ENCODE measurements around the gene POU5F1. TPM values are rescaled to one million over a fixed set of nuclear protein-coding genes. Genes with fewer than 3 reads are reported as not detected.
A peak's percentile ranks its signal among the peaks of the same experiment; 100 is the strongest.

POU5F1 gene
- total RNA-seq, 2 donors from 2014 or later, result 4.9 to 37.6 TPM

- ATAC-seq (no peak), DNase-seq (no peak)
- no peak overlapping the region for H3K4me3 ChIP-seq
- H3K36me3 ChIP-seq (replicated peaks in 1 of 2; ENCODE audit: insufficient read depth in 1 of 2, low read depth in 2 of 2), result peaks cover 0 to 2% of the 10 kb centered on the region in 2 donors
- H3K27me3 ChIP-seq, result no peaks in the 10 kb centered on the region
- TF ChIP-seq POLR2A (IDR thresholded peaks at IDR 0.05), result no peak
- TF ChIP-seq CTCF (IDR thresholded peaks at IDR 0.05), result no peak
- peaks cover 20% of the 10 kb centered on the region for H3K4me1 ChIP-seq
- intact Hi-C loops (cut with DNase I), result no loop called here
- H3K27ac ChIP-seq, result no peak overlapping the region
- 64 to 82% methylated on average over 3 to 12 of the region's 13 CpGs for WGBS, 2 donors
- H3K9me3 ChIP-seq, result no peaks in the 10 kb centered on the region
These were observed 7.9 kb downstream of the POU5F1 start for GRCh38 chr6:31162463-31163165.

GRCh38 chr6:31161216-31162126 lies 9.0 kb downstream of the POU5F1 start:
- 84 to 92% methylated on average over 17 to 19 of the region's 19 CpGs for WGBS, 2 donors
- Histone ChIP-seq H3K36me3 (replicated peaks in 1 of 2; ENCODE audit: insufficient read depth in 1 of 2, low read depth in 2 of 2) (peaks cover 0 to 2% of the 10 kb centered on the region in 2 donors), H3K27me3 (no peaks in the 10 kb centered on the region), H3K27ac (no peak overlapping the region), H3K9me3 (no peaks in the 10 kb centered on the region), H3K4me1 (peaks cover 26% of the 10 kb centered on the region), H3K4me3 (no peak overlapping the region)
- DNase-seq (no peak), ATAC-seq (no peak)
- intact Hi-C loops (cut with DNase I), result no loop called here
- no peak for TF ChIP-seq CTCF (IDR thresholded peaks at IDR 0.05)
- peak in 1 of 3 donors; percentile 3 for TF ChIP-seq POLR2A (IDR thresholded peaks at IDR 0.05)

- DNase-seq (no peak), ATAC-seq (no peak)
- Histone ChIP-seq H3K9me3 (no peaks in the 10 kb centered on the region), H3K27me3 (no peaks in the 10 kb centered on the region), H3K27ac (peak overlapping the region in 2 of 4 donors; percentile 59 to 75), H3K4me1 (peaks cover 23% of the 10 kb centered on the region), H3K36me3 (replicated peaks in 1 of 2; ENCODE audit: insufficient read depth in 1 of 2, low read depth in 2 of 2) (no peaks in the 10 kb centered on the region), H3K4me3 (peak overlapping the region in 1 of 2 donors; percentile 55)
- TF ChIP-seq POLR2A (IDR thresholded peaks at IDR 0.05), result no peak
- no peak for TF ChIP-seq CTCF (IDR thresholded peaks at IDR 0.05)
- 19 to 38% methylated on average over 20 to 35 of the region's 35 CpGs for WGBS, 2 donors
- intact Hi-C loops (cut with DNase I), result no loop called here
These were observed 11.3 kb downstream of the POU5F1 start for GRCh38 chr6:31158863-31159855.

- Histone ChIP-seq H3K4me1 (peaks cover 16% of the 10 kb centered on the region), H3K36me3 (replicated peaks in 1 of 2; ENCODE audit: insufficient read depth in 1 of 2, low read depth in 2 of 2) (peaks cover 0 to 1% of the 10 kb centered on the region in 2 donors), H3K9me3 (no peaks in the 10 kb centered on the region)
These were observed 12.2 kb downstream of the POU5F1 start, which contains the start of gene TCF19 for GRCh38 chr6:31158140-31158862. TSS of gene TCF19 (plus strand) at chr6:31158589. CDS start at chr6:31159470, 881 bp downstream.

More at GRCh38 chr6:31158140-31158862, 12.2 kb downstream of the POU5F1 start, which contains the start of gene TCF19:
- Histone ChIP-seq H3K27ac (peak within 1 kb of the TSS; percentile 21 to 80 (median 73)), H3K4me3 (peak within 1 kb of the TSS; percentile 42 to 55), H3K27me3 (no peaks in the 10 kb centered on the region)
- ATAC-seq (peak; percentile 96), DNase-seq (peak; percentile 98 to 99 (median 99))
- TF ChIP-seq CTCF (IDR thresholded peaks at IDR 0.05) (peak in 1 of 7 experiments; percentile 13), POLR2A (IDR thresholded peaks at IDR 0.05) (peak in 1 of 3 donors; percentile 63)
- intact Hi-C loops (cut with DNase I), result no loop called here
- WGBS, 2 donors, result 1% methylated on average over 64 of the region's 65 CpGs
